ENCODE results near the gene CEP85. TPM values are rescaled to one million over a fixed set of nuclear protein-coding genes. Genes with fewer than 3 reads are reported as not detected.

CEP85 gene, protein sequence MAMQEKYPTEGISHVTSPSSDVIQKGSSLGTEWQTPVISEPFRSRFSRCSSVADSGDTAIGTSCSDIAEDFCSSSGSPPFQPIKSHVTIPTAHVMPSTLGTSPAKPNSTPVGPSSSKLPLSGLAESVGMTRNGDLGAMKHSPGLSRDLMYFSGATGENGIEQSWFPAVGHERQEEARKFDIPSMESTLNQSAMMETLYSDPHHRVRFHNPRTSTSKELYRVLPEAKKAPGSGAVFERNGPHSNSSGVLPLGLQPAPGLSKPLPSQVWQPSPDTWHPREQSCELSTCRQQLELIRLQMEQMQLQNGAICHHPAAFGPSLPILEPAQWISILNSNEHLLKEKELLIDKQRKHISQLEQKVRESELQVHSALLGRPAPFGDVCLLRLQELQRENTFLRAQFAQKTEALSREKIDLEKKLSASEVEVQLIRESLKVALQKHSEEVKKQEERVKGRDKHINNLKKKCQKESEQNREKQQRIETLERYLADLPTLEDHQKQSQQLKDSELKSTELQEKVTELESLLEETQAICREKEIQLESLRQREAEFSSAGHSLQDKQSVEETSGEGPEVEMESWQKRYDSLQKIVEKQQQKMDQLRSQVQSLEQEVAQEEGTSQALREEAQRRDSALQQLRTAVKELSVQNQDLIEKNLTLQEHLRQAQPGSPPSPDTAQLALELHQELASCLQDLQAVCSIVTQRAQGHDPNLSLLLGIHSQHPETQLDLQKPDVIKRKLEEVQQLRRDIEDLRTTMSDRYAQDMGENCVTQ
- 10 to 100 TPM; 20.0 to 26.4 (median 21.9) TPM for polyA plus RNA-seq (ENCODE audit: insufficient read depth in 1 of 5, insufficient read length in 5 of 5, low replicate concordance in 1 of 5)
- long read RNA-seq, donor 1, partial matches to known transcripts, result 0 of 1 reads
- long read RNA-seq, donor 1, other reads (novel, unspliced or antisense), result 0 of 1 reads
- long read RNA-seq, donor 2, result 0 reads
- long read RNA-seq, donor 3, result 0 reads
- long read RNA-seq, donor 4, result 0 reads
- long read RNA-seq, donor 5, partial matches to known transcripts, result 0 of 2 reads
- long read RNA-seq, donor 5, other reads (novel, unspliced or antisense), result 0 of 2 reads
- long read RNA-seq, donor 6, result 0 reads
- long read RNA-seq, donor 7, result 0 reads
- long read RNA-seq, donor 8, partial matches to known transcripts, result 0 of 1 reads
- long read RNA-seq, donor 8, other reads (novel, unspliced or antisense), result 0 of 1 reads

GRCh38 chr1:26233903-26234643 is at the start of gene CEP85:
Gene CEP85, plus strand, starts transcription at chr1:26234200. Its CDS starts 5,584 bp downstream, at chr1:26239784.
- peak; percentile 96 to 97 for DNase-seq

DNA sequence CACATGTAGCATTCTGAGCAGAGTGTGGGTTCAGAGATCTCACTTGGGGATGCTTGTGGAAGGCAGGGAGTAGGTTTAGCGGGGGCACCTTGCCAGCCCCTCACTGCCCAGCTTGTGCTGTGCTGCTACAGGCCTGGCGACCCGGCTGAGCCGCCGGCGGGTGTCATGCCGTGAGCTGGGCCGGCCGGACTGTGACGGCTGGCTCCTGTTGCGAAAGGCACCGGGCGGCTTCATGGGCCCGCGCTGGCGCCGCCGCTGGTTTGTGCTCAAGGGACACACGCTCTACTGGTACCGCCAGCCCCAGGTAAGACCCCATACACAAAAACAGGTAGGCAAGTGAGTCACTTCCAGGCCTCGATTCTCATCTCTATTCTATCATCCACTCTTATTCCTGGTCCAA is 49.1 kb upstream of the CEP85 start:
- no peak for DNase-seq

GRCh38 chr1:26187882-26188281 is 46.1 kb upstream of the CEP85 start:
- DNase-seq, result no peak

GRCh38 chr1:26188477-26188876 is 45.5 kb upstream of the CEP85 start:
- DNase-seq, result no peak

- no peak for DNase-seq
These were observed 44.7 kb upstream of the CEP85 start for GRCh38 chr1:26189331-26189730.

- DNase-seq, result no peak
These were observed 44.2 kb upstream of the CEP85 start for GRCh38 chr1:26189751-26190275.

DNA sequence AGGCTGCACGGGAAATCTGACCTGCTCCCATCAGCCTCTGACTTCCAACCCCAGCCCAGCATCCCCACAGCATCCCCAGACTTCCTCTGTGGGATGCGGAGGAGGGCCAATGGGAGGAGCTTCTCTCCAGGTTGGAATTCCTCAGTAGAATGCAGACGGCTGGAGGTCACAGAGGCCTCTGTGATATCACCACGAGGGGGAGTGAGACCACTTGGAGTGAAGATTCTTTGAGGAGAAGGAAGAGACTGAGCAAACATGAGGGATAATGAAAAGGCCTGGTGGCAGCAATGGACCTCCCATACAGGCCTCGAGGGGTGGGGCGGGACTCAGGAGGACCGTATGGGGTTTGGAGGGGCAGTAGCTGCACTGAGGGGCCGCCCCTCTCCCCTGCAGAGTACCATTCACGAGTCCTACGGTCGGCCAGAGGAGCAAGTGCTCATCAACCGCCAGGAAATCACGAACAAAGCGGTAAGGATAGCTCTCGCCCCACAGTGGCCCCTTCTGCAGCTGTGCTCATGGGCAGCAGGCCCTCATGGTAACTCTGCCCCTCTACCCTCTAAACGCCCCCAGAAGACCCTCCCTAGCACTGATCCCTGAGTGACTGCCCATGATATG is 43.5 kb upstream of the CEP85 start, which contains the start of gene CATSPER4:
Gene CATSPER4 (plus strand): TSS at position 230 of the 615 bp plus-strand sequence. CDS start 26 bp downstream, at position 256.
- DNase-seq, result no peak

GRCh38 chr1:26191739-26192138 is 42.3 kb upstream of the CEP85 start:
- no peak for DNase-seq

- no peak for DNase-seq
These were observed 38.2 kb upstream of the CEP85 start for GRCh38 chr1:26195805-26196204.

- no peak for DNase-seq
These were observed 36.7 kb upstream of the CEP85 start for GRCh38 chr1:26197301-26197700.

DNA sequence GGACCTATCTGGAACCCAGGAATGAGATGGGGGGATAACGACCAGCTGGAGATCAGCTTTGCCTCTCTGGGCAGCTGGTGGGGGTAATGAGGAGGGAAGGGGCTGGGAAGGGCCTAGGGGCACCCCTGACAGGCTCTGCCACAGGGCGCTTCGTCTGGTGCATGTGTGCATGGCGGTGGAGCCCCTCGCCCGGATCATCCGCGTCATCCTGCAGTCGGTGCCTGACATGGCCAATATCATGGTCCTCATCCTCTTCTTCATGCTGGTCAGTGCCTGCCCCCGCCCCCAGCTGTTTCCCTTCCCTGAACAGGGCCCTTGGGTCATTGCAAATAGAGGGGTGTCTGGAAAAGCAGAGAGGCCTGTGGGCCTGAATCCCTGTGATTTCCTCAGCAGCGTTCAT is 36.2 kb upstream of the CEP85 start:
- no peak for DNase-seq

DNA sequence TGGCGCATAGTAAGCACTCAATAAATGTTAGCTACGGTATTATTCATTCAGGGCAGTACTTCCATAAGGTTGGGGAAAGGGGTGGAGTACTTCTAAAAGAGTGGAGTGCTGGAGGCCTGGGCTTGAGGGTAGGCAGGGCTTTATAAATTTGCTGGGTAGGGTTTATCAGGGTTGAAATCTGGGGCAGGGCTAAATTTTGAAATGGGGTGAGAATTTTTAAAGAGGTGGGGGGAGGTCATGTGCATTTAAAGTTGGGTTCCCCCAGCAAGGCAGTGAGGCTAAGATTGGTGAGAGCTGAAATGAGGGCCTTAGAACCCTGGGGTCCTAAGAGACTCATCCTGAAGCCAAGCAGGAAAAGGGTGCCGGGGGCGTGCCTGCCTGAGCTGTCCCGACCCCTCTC is 33.6 kb upstream of the CEP85 start:
- no peak for DNase-seq

DNA sequence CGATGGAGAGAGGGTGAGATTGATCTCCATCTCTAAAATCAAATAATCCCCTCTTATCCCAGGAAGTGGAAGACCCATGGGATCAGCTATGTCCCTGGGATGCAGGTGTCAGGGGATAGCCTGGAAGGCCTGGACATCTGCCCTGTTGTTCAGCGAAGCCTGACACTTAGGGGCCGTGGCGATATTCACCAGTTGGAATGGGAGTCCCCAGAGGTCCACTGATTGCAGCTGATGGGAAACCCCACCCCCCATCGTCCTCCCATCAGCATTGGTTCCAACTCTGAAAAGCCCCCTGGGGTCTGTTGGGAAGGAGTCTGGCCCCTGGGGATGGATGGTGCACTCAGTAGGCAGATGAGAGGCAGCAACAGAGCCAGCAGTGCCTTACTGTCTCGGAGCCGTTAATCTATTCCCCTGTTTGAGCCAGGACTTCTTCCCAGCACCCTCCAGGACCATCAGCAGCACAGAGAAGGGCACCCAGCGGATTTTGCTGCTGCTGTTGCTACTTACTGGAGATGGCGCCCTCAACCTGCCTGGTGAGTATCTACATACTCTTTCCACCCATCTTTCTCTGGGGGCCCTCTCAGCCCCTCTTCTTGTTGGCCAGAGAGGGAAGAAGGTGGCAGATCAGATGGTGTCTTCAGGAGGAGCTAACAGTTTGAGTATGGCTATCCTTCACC is 30.2 kb upstream of the CEP85 start:
- no peak for DNase-seq

GRCh38 chr1:26210147-26210870 is 23.7 kb upstream of the CEP85 start:
- no peak for DNase-seq

GRCh38 chr1:26212726-26213125 is 21.3 kb upstream of the CEP85 start:
- DNase-seq, result no peak

- DNase-seq, result no peak
These were observed 20.6 kb upstream of the CEP85 start for GRCh38 chr1:26213335-26213905.

DNA sequence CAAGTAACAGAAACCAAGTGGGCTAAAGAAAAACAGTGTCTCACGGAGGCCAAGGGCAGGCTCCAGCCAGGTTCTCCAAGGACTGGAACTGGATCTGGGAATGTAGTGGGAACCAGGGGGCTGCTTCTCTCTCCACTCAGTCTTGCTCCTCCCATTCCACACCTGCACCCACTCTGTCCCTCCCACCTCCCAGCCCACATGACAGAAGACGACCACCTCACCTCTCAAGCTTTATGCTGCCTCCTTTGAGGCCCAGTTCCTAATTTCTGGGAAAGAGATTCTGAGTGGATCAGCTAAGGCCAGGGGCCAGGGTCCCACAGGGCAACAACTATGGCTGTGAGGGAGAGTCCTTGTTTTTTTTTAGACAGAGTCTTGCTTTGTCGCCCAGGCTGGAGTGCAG is 18.8 kb upstream of the CEP85 start:
- DNase-seq, result no peak

DNA sequence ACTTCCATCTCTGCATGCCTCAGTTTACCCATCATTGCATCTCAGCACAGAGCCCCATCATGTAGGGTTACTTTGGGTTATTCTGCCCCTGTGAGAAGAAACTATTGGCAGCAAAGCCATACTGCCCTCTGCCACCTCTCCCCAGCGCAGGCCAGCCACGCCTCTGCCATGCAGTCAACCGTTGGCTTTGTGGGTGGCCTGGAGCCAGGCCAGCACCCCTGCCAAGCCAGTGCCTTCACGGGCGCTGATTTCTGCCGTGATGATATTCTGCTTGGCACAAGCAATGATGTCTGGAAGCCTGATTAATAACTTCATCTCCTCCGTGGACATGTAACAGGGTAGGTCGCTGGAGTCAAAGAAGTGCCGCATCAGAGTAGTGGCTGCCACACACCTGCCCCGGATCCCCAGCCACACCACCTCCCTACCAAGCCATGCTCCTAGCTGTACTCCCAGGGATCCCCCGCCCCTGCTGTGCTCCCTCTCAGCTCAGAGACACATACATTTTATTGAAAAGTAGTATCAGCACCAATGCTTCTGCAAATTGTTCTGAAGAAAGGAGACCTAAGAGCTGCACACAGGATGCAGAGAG is 15.0 kb upstream of the CEP85 start:
- no peak for DNase-seq
